Muscle of leg (tissue), 16 donors: ENCODE measurements around the gene ITIH6. TPM values are rescaled to one million over a fixed set of nuclear protein-coding genes. Genes with fewer than 3 reads are reported as not detected.
"Not testable (repeated sequence)": the region's sequence is repeated elsewhere in the genome, so short reads cannot be mapped to it uniquely, and the experiment has no call there.

Experiments used
- DNase-seq: peaks from one replicate; pipeline ENCODE4 v3.0.0; 2013
- H3K27ac ChIP-seq: one replicate; pipeline ENCODE4 v1.5.1; 2013; ENCODE audit warnings: mild to moderate bottlenecking, low read length, control low read depth
- H3K27me3 ChIP-seq: one replicate; pipeline ENCODE4 v1.6.1; 2013; ENCODE audit warnings: low read length; ENCODE audit not compliant: control insufficient read depth, insufficient read depth
- H3K36me3 ChIP-seq: one replicate; pipeline ENCODE4 v1.6.1; 2013; ENCODE audit warnings: low read length; ENCODE audit not compliant: control insufficient read depth, insufficient read depth
- H3K4me1 ChIP-seq: one replicate; pipeline ENCODE4 v1.6.1; 2013; ENCODE audit warnings: low read length; ENCODE audit not compliant: control insufficient read depth, insufficient read depth
- H3K4me3 ChIP-seq: one replicate; pipeline ENCODE4 v1.5.1; 2013; ENCODE audit warnings: low read length, control low read depth
- H3K9me3 ChIP-seq: replicated peaks from 2 replicates; pipeline ENCODE4 v1.6.1; 2013; ENCODE audit warnings: low read depth, low read length; ENCODE audit not compliant: control insufficient read depth
- WGBS: methylation state at CpG from one replicate; pipeline ENCODE4 v1.1.5; 2013; ENCODE audit warnings: missing lambda C conversion rate; ENCODE audit not compliant: insufficient coverage; 5-methylcytosine and 5-hydroxymethylcytosine counted together
- long read RNA-seq, 11 donors: transcript quantifications; one replicate each; lab custom pipeline, GENCODE V29; 2026
- polyA plus RNA-seq, 8 donors: library from polyadenylated mRNA; unstranded; fragments of 120-200 nt; gene quantifications; one replicate each; pipeline versions ENCODE4 v1.2.1 to v1.2.3, GENCODE V29; 2013; ENCODE audit warnings: inconsistent platforms in 1 of 8, low replicate concordance in 1 of 8; ENCODE audit not compliant: insufficient read length in 8 of 8, insufficient read depth in 1 of 8
- total RNA-seq: library from RNA; stranded (reverse); fragments of 120-200 nt; gene quantifications from one replicate; pipeline ENCODE4 v1.2.4, GENCODE V29; 2013

ITIH6 gene
- 0.22 TPM for total RNA-seq
- 1 to 10 TPM in 4 of 8 donors, under 1 TPM in 4; 0.53 to 1.4 (median 0.99) TPM for polyA plus RNA-seq
- long read RNA-seq, donor 1 = 0 reads
- long read RNA-seq, donor 2, partial matches to known transcripts = 74 of 98 reads
- long read RNA-seq, donor 2, other reads (novel, unspliced or antisense) = 24 of 98 reads
- long read RNA-seq, donor 3, partial matches to known transcripts = 1,088 of 1,142 reads
- long read RNA-seq, donor 3, other reads (novel, unspliced or antisense) = 54 of 1,142 reads
- long read RNA-seq, donor 4 = 0 reads
- long read RNA-seq, donor 5, partial matches to known transcripts = 2,346 of 2,499 reads
- long read RNA-seq, donor 5, other reads (novel, unspliced or antisense) = 153 of 2,499 reads
- long read RNA-seq, donor 6, partial matches to known transcripts = 1,966 of 2,451 reads
- long read RNA-seq, donor 6, other reads (novel, unspliced or antisense) = 485 of 2,451 reads
- long read RNA-seq, donor 7 = 0 reads
- long read RNA-seq, donor 8 = 0 reads
- long read RNA-seq, donor 9, partial matches to known transcripts = 936 of 1,114 reads
- long read RNA-seq, donor 9, other reads (novel, unspliced or antisense) = 178 of 1,114 reads
- long read RNA-seq, donor 10, partial matches to known transcripts = 1,195 of 1,592 reads
- long read RNA-seq, donor 10, other reads (novel, unspliced or antisense) = 397 of 1,592 reads
- long read RNA-seq, donor 11, partial matches to known transcripts = 1,374 of 1,417 reads
- long read RNA-seq, donor 11, other reads (novel, unspliced or antisense) = 43 of 1,417 reads

DNA sequence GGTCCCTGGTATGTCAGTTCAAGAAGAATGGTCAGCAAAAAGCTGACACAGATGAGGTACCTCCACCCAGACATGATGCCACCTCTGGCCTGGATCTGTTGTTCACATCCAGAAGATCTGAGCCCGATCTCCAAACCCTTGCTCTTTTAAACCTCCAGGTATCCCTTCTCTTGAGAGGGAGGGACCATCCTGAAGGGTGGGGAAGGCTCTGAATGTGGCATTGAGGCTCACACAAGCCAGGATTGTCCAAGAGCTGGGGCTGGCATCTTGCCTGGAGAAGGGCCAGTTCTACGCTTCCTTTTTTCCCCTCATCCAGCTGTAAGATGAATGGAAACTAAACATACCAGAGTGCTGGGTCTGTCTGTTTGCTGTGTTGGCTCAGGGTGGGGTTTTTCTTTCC is at the start of gene ITIH6:
ITIH6 (minus strand) TSS at position 119 of the 400 bp plus-strand sequence; CDS start at position 74, 45 bp downstream.
- Histone ChIP-seq H3K27me3 (peaks cover 10% of the 10 kb centered on the region), H3K4me3 (no peak within 1 kb of the TSS), H3K36me3 (no peaks in the 10 kb centered on the region), H3K27ac (no peak within 1 kb of the TSS), H3K9me3 (no peaks in the 10 kb centered on the region), H3K4me1 (peaks cover 5% of the 10 kb centered on the region)
- WGBS = no CpG with 5 or more reads among the region's 2 CpGs
- no peak for DNase-seq

DNA sequence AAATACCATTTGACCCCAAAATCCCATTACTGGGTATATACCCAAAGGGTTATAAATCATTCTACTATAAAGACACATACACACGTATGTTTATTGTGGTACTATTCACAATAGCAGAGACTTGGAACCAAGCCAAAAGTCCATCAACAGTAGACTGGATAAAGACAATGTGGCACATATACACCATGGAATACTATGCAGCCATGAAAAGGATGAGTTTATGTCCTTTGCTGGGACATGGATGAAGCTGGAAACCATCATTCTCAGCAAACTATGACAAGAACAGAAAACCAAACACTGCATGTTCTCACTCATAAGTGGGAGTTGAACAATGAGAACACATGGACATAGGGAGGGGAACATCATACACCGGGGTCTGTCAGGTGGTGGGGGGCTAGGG is 49.6 kb upstream of the ITIH6 start:
- H3K4me3 ChIP-seq = not testable (repeated sequence)

GRCh38 chrX:54843050-54843449 is 45.0 kb upstream of the ITIH6 start:
- H3K36me3 ChIP-seq = no peaks in the 10 kb centered on the region
- WGBS = no CpG with 5 or more reads among the region's 2 CpGs
- no peak overlapping the region for H3K4me3 ChIP-seq
- no peak for DNase-seq
- H3K27ac ChIP-seq = no peak overlapping the region
- H3K4me1 ChIP-seq = peaks cover 13% of the 10 kb centered on the region
- H3K9me3 ChIP-seq = no peaks in the 10 kb centered on the region
- no peaks in the 10 kb centered on the region for H3K27me3 ChIP-seq

More for the DNA sequence above, 49.6 kb upstream of the ITIH6 start:
- H3K9me3 ChIP-seq, H3K27ac ChIP-seq, H3K27me3 ChIP-seq, H3K36me3 ChIP-seq, H3K4me1 ChIP-seq, DNase-seq: not testable (repeated sequence)
- no CpG with 5 or more reads among the region's 2 CpGs for WGBS

DNA sequence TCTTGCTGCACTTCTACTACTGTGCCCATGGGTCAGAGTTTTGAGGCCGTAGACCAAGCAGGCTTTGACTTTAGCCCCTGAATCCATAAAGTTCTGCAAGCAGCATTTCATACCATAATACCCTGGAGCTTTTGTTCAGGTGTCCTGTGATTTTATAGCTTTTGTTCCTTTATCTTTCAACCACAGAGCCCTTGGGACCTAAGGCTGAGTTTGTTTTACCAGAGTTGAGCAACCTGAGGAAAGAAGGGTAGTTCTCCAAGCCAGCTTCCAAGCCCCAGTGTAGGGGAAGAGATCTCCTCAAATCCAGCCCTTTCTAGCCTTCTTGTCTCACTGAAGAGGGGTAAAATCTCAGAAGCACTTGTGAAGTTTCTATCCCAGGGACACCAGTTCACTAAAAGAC is 44.6 kb upstream of the ITIH6 start:
- Histone ChIP-seq H3K9me3 (no peaks in the 10 kb centered on the region), H3K27ac (peak overlapping the region; percentile 35), H3K36me3 (no peaks in the 10 kb centered on the region), H3K4me1 (peaks cover 13% of the 10 kb centered on the region), H3K27me3 (no peaks in the 10 kb centered on the region), H3K4me3 (no peak overlapping the region)
- DNase-seq = no peak
- WGBS = 43% methylated on average over 1 of the region's 1 CpG

GRCh38 chrX:54841184-54841874 is 43.3 kb upstream of the ITIH6 start:
- H3K27me3 ChIP-seq, H3K4me3 ChIP-seq, H3K9me3 ChIP-seq, H3K36me3 ChIP-seq: not testable (repeated sequence)
- DNase-seq = peak; percentile 93
- H3K27ac ChIP-seq = peak overlapping the region; percentile 79
- WGBS = no CpG with 5 or more reads among the region's 3 CpGs
- H3K4me1 ChIP-seq = peaks cover 13% of the 10 kb centered on the region

- Histone ChIP-seq H3K36me3 (no peaks in the 10 kb centered on the region), H3K4me3 (no peak overlapping the region), H3K27ac (no peak overlapping the region), H3K4me1 (peaks cover 13% of the 10 kb centered on the region), H3K9me3 (no peaks in the 10 kb centered on the region), H3K27me3 (no peaks in the 10 kb centered on the region)
- 78% methylated on average over 3 of the region's 3 CpGs for WGBS
- no peak for DNase-seq
These were observed 40.5 kb upstream of the ITIH6 start for GRCh38 chrX:54838583-54838982.

- DNase-seq = no peak
- Histone ChIP-seq H3K4me3 (no peak overlapping the region), H3K27me3 (peaks cover 3% of the 10 kb centered on the region), H3K9me3 (no peaks in the 10 kb centered on the region), H3K36me3 (no peaks in the 10 kb centered on the region), H3K27ac (no peak overlapping the region), H3K4me1 (peaks cover 7% of the 10 kb centered on the region)
- WGBS = 20% methylated on average over 2 of the region's 4 CpGs
These were observed 28.5 kb upstream of the ITIH6 start for GRCh38 chrX:54826598-54826997.

GRCh38 chrX:54825716-54826438 is 27.8 kb upstream of the ITIH6 start:
- no peaks in the 10 kb centered on the region for H3K9me3 ChIP-seq
- H3K36me3 ChIP-seq = no peaks in the 10 kb centered on the region
- DNase-seq = no peak
- no peak overlapping the region for H3K27ac ChIP-seq
- H3K4me1 ChIP-seq = peaks cover 7% of the 10 kb centered on the region
- peaks cover 3% of the 10 kb centered on the region for H3K27me3 ChIP-seq
- 77% methylated on average over 4 of the region's 8 CpGs for WGBS
- H3K4me3 ChIP-seq = no peak overlapping the region

DNA sequence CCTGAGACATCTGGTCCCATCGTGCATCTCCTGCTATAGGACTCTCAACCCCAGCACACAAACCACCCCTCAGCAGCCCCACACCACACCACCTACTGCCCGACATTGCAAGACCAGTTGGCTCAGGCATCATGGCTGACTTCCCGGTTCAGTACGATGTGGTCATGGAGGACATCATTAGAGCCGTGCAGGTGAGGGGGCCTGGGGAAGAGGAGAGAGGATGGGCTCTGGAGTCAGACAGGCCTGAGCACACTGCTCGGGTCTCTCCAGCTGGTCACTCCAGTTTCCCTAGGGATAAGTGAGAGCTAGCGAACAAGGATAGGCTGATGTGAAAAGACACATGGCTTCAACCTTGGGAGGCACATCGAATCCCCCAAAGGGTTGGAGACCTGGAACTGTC is 26.7 kb upstream of the ITIH6 start:
- Histone ChIP-seq H3K9me3 (no peaks in the 10 kb centered on the region), H3K4me3 (no peak overlapping the region), H3K27ac (peak overlapping the region; percentile 55), H3K27me3 (peaks cover 3% of the 10 kb centered on the region), H3K36me3 (no peaks in the 10 kb centered on the region), H3K4me1 (peaks cover 7% of the 10 kb centered on the region)
- DNase-seq = no peak
- 90% methylated on average over 4 of the region's 8 CpGs for WGBS
